WI38 (cell line): ENCODE data around the gene C17orf67.
"Not testable (repeated sequence)": the region's sequence is repeated elsewhere in the genome, so short reads cannot be mapped to it uniquely, and the experiment has no call there.

Source experiments
- H3K4me3 ChIP-seq: 2 replicates; pipeline ENCODE4 v1.5.1; 2011; ENCODE audit warnings: low read depth, mild to moderate bottlenecking, control low read depth, low read length
- CTCF ChIP-seq: IDR thresholded peaks from 2 replicates; pipeline ENCODE4 v1.5.1; 2012; ENCODE audit warnings: low read depth, mild to moderate bottlenecking, control low read depth, low read length

Gene C17orf67

GRCh38 chr17:56762988-56763387 lies 70.7 kb downstream of the C17orf67 start:
- no peak for TF ChIP-seq CTCF
- H3K4me3 ChIP-seq: no peak overlapping the region

- TF ChIP-seq CTCF: no peak
- no peak overlapping the region for H3K4me3 ChIP-seq
Observed at GRCh38 chr17:56762144-56762543, 71.6 kb downstream of the C17orf67 start.

GRCh38 chr17:56761387-56761786 lies 72.3 kb downstream of the C17orf67 start:
- TF ChIP-seq CTCF: no peak
- no peak overlapping the region for H3K4me3 ChIP-seq

- H3K4me3 ChIP-seq: not testable (repeated sequence)
Observed at GRCh38 chr17:56757611-56758010, 76.1 kb downstream of the C17orf67 start.

GRCh38 chr17:56756536-56756935 lies 77.2 kb downstream of the C17orf67 start:
- TF ChIP-seq CTCF: no peak
- H3K4me3 ChIP-seq: no peak overlapping the region

- TF ChIP-seq CTCF: no peak
- H3K4me3 ChIP-seq: no peak overlapping the region
Observed at GRCh38 chr17:56755310-56755709, 78.4 kb downstream of the C17orf67 start.

GRCh38 chr17:56754523-56755208 lies 79.1 kb downstream of the C17orf67 start:
- TF ChIP-seq CTCF: no peak
- no peak overlapping the region for H3K4me3 ChIP-seq

GRCh38 chr17:56752263-56752836 lies 81.4 kb downstream of the C17orf67 start:
- no peak for TF ChIP-seq CTCF
- H3K4me3 ChIP-seq: no peak overlapping the region
